Esophagus muscularis mucosa (tissue), 4 donors: Measurements from ENCODE around the gene PRKCE. TPM values are rescaled to one million over a fixed set of nuclear protein-coding genes. Genes with fewer than 3 reads are reported as not detected.
A peak's percentile ranks its signal among the peaks of the same experiment; 100 is the strongest.

Source experiments
- DNase-seq: peaks from one replicate; pipeline ENCODE4 v3.0.0-alpha.2; 2017; ENCODE audit errors: extremely low spot score
- H3K27ac ChIP-seq, 4 donors: fragments of 200-600 bp; sonication (generic); replicated peaks in 1 of 4; 1 replicate in 3 of 4; 2 replicates in 1 of 4; pipeline ENCODE4 v1.5.1; 2016 to 2019; ENCODE audit warnings: mild to moderate bottlenecking in 1 of 4
- H3K27me3 ChIP-seq, 4 donors: fragments of 200-600 bp; sonication (generic); one replicate each; pipeline versions ENCODE4 v1.5.1 to v1.6.0; 2016 to 2019
- H3K36me3 ChIP-seq, 4 donors: fragments of 200-600 bp; sonication (generic); one replicate each; pipeline ENCODE4 v1.5.1; 2016 to 2019
- H3K4me1 ChIP-seq, 4 donors: fragments of 200-600 bp; sonication (generic); one replicate each; pipeline ENCODE4 v1.5.1; 2016 to 2019
- H3K4me3 ChIP-seq, 4 donors: fragments of 200-600 bp; sonication (generic); 1 replicate in 2 of 4; 2 replicates in 2 of 4; pipeline ENCODE4 v1.5.1; 2016 to 2019; ENCODE audit warnings: mild to moderate bottlenecking in 4 of 4, moderate library complexity in 1 of 4
- H3K9me3 ChIP-seq, 4 donors: fragments of 200-600 bp; sonication (generic); 1 replicate in 3 of 4; 2 replicates in 1 of 4; pipeline ENCODE4 v1.5.1; 2016 to 2019
- EP300 ChIP-seq: sonication (generic); formaldehyde crosslinking; IDR thresholded peaks from one replicate; pipeline ENCODE4 v1.6.1; 2017; ENCODE audit warnings: antibody characterized with exemption
- POLR2A ChIP-seq: fragments of 450-650 bp; IDR thresholded peaks from one replicate; pipeline ENCODE4 v1.6.1; 2017; ENCODE audit warnings: antibody characterized with exemption, moderate library complexity, mild to moderate bottlenecking, low read depth
- POLR2AphosphoS5 ChIP-seq, 2 donors: sonication (generic); formaldehyde crosslinking; IDR thresholded peaks; one replicate each; pipeline ENCODE4 v1.6.1; 2017; ENCODE audit warnings: antibody characterized with exemption in 2 of 2
- WGBS: methylation state at CpG from one replicate; pipeline ENCODE4 v1.1.5; 2018; 5-methylcytosine and 5-hydroxymethylcytosine counted together
- intact Hi-C: fragments of 100-400 bp; cut with DNase I; formaldehyde crosslinking; loops from one replicate; pipeline ENCODE4 v1.15.1; 2023
- total RNA-seq, 4 donors: library from RNA; depleted of rRNA; stranded (reverse); fragments of >200 nt; gene quantifications; one replicate each; pipeline versions ENCODE4 v1.1.0 to v1.2.1, GENCODE V29; 2016
- TF ChIP-seq, protein P1 (sequence below), 3 experiments: fragments of 200-600 bp in 2 of 3; fragments of 450-650 bp in 1 of 3; sonication (generic) in 2 of 3; IDR thresholded peaks; one replicate each; pipeline ENCODE4 v1.5.1; 2017 to 2019; ENCODE audit warnings: antibody characterized with exemption in 3 of 3, mild to moderate bottlenecking in 2 of 3, moderate library complexity in 1 of 3

The PRKCE gene
- total RNA-seq, 4 donors from 2014 or later: 11.6 to 21.1 (median 13.0) TPM

DNA sequence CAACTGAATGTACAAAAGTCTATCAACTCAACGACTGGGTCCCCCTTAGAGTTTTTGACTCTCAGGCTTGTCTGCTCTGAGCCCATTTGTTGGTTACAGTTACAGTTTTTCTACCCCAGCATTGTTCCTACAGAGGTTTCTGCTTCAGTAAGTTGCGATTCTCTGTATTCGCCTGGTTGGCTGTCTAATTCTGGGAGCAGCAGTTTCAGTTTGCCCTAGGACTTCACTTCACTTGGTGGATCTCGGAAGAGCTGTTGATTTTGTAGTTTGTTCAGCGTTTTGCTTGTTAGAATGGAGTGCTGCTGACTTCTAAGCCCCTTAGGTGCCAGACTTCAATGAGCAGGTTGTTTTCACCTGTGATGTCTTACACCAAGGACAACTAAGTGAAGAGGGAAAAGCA, 349.2 kb downstream of the PRKCE start:
- Histone ChIP-seq H3K9me3 (no peaks in the 10 kb centered on the region), H3K27ac (no peak overlapping the region), H3K4me1 (peaks cover 18 to 38% (median 28%) of the 10 kb centered on the region in 4 donors), H3K27me3 (no peaks in the 10 kb centered on the region), H3K36me3 (peaks cover 0 to 14% (median 6%) of the 10 kb centered on the region in 4 donors), H3K4me3 (no peak overlapping the region)
- DNase-seq: no peak
- TF ChIP-seq, protein P1, sequence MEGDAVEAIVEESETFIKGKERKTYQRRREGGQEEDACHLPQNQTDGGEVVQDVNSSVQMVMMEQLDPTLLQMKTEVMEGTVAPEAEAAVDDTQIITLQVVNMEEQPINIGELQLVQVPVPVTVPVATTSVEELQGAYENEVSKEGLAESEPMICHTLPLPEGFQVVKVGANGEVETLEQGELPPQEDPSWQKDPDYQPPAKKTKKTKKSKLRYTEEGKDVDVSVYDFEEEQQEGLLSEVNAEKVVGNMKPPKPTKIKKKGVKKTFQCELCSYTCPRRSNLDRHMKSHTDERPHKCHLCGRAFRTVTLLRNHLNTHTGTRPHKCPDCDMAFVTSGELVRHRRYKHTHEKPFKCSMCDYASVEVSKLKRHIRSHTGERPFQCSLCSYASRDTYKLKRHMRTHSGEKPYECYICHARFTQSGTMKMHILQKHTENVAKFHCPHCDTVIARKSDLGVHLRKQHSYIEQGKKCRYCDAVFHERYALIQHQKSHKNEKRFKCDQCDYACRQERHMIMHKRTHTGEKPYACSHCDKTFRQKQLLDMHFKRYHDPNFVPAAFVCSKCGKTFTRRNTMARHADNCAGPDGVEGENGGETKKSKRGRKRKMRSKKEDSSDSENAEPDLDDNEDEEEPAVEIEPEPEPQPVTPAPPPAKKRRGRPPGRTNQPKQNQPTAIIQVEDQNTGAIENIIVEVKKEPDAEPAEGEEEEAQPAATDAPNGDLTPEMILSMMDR (IDR thresholded peaks at IDR 0.05): no peak
- TF ChIP-seq POLR2AphosphoS5 (IDR thresholded peaks at IDR 0.05) (no peak), EP300 (no peak), POLR2A (no peak)
- intact Hi-C loops: loop anchor here (10.0 kb wide), 1 partner anchor 644 kb away; no protein-coding TSS in a partner anchor
- WGBS: 91% methylated on average over 5 of the region's 5 CpGs

DNA sequence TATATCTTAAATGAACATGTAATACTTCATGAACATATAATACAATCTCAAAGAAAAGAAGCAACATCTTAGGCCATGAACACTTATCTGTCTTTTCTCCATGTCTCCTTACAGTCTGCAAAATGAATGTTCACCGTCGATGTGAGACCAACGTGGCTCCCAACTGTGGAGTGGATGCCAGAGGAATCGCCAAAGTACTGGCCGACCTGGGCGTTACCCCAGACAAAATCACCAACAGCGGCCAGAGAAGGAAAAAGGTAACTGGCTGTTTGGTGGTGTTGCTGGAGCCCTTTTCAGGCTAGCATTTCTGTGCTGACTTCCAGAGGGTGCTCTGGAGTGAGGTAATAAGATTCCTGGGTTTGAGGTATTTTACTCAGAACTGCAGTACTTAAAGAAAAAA, 349.8 kb downstream of the PRKCE start:
- DNase-seq: no peak
- 65% methylated on average over 7 of the region's 7 CpGs for WGBS
- no peak for TF ChIP-seq EP300
- TF ChIP-seq, protein P1 (IDR thresholded peaks at IDR 0.05): no peak
- no peak for TF ChIP-seq POLR2AphosphoS5 (IDR thresholded peaks at IDR 0.05)
- TF ChIP-seq POLR2A: no peak
- intact Hi-C loops: loop anchor here (10.0 kb wide), 1 partner anchor 644 kb away; no protein-coding TSS in a partner anchor
- Histone ChIP-seq H3K4me1 (peaks cover 18 to 38% (median 28%) of the 10 kb centered on the region in 4 donors), H3K4me3 (no peak overlapping the region), H3K27me3 (no peaks in the 10 kb centered on the region), H3K36me3 (peaks cover 0 to 21% (median 8%) of the 10 kb centered on the region in 4 donors), H3K27ac (peak overlapping the region; percentile 44 to 67 (median 60)), H3K9me3 (no peaks in the 10 kb centered on the region)

DNA sequence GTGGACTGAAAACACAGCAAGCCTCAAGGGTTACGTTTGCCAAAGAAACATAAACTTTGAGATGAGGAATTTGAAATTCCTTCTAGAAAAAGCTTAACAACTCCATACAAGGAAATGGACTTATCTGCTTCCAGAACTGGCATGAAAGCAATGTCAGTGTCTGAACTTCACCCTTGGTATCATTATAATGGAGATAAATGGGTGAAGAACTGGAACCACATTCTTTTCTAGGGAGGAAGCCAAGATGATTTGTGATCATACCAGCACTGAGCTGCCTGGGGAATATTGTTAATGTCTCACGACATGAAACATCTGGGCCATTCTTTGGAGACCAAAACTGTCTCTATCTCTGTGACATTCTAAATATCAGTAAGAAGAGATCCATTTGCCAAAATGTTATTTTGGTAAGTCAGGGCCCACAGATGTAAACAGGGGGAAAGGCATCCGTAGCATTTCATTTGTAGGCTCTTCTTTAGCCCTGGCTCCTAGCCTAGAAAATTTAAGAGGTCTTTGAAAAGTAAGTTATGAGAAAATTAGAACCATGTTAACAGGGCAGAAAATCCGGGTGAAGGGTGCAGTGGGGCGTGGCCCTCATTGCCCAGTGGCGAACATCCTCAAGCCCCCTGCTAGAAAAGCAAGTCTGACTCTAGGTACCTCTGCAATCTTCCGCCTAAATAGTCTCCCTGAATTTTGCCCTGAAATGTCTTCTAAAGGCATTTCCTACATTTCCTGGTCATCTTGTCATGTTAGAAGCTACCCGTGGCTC, 350.4 kb downstream of the PRKCE start:
- H3K4me1 ChIP-seq: peaks cover 18 to 38% (median 28%) of the 10 kb centered on the region in 4 donors
- peak; percentile 87 for DNase-seq
- H3K9me3 ChIP-seq: no peaks in the 10 kb centered on the region
- intact Hi-C loops: loop anchor here (10.0 kb wide), 1 partner anchor 643 kb away; no protein-coding TSS in a partner anchor
- no peaks in the 10 kb centered on the region for H3K27me3 ChIP-seq
- H3K27ac ChIP-seq: peak overlapping the region; percentile 44 to 67 (median 60)
- peaks cover 0 to 27% (median 12%) of the 10 kb centered on the region in 4 donors for H3K36me3 ChIP-seq
- H3K4me3 ChIP-seq: no peak overlapping the region
- no peak for TF ChIP-seq POLR2A
- peak in 1 of 2 donors; percentile 53 for TF ChIP-seq POLR2AphosphoS5 (IDR thresholded peaks at IDR 0.05)
- WGBS: 48% methylated on average over 8 of the region's 8 CpGs

DNA sequence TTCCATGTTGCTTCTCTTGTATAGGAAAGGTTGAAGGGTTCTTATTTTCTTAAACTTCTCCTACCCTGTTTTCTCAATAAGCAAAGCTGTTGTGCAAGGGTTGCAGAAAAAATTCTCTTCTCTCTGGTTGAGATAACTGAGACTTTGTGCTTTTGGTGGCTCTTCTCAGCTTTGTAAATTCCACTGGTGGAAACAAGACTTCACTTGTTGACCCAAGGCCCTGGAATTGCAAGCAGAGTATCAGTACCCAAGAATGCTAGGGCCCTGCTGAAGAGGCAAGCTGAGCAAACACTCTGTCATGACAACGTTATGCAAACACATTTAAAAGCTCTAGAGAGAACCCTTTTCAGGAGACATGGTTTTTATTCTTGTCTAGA, 351.0 kb downstream of the PRKCE start:
- Histone ChIP-seq H3K36me3 (peaks cover 0 to 33% (median 18%) of the 10 kb centered on the region in 4 donors), H3K27me3 (no peaks in the 10 kb centered on the region), H3K27ac (peak overlapping the region; percentile 44 to 67 (median 60)), H3K4me1 (peaks cover 18 to 38% (median 28%) of the 10 kb centered on the region in 4 donors), H3K9me3 (no peaks in the 10 kb centered on the region), H3K4me3 (no peak overlapping the region)
- no peak for TF ChIP-seq POLR2AphosphoS5 (IDR thresholded peaks at IDR 0.05)
- intact Hi-C loops: loop anchor here (10.0 kb wide), 1 partner anchor 642 kb away; no protein-coding TSS in a partner anchor
- peak; percentile 55 for DNase-seq
- 46% methylated on average over 1 of the region's 1 CpG for WGBS

DNA sequence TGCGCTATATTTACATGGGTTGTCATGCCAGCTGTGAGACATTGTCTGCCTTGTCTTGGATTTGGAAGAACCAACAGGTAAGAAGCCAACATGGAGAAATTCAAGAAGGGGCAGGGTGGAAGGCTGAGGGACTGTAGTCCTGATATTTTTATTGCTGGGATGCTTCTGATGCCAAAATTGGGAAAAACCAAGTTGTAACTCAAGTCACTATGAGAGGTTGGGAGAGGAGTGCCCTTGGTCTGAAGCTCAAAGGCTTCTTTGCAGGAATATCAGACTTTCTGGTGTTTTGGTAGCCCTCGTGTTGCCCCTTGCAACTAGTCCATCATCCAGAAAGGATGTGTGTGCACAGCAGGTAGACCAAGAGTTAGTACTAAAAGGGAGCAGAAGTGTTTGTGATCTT, 351.5 kb downstream of the PRKCE start:
- Histone ChIP-seq H3K4me1 (peaks cover 18 to 38% (median 28%) of the 10 kb centered on the region in 4 donors), H3K9me3 (no peaks in the 10 kb centered on the region), H3K4me3 (no peak overlapping the region), H3K27ac (peak overlapping the region in 2 of 4 donors; percentile 65 to 67), H3K27me3 (no peaks in the 10 kb centered on the region), H3K36me3 (peaks cover 0 to 37% (median 21%) of the 10 kb centered on the region in 4 donors)
- no peak for TF ChIP-seq POLR2AphosphoS5 (IDR thresholded peaks at IDR 0.05)
- no peak for TF ChIP-seq POLR2A
- TF ChIP-seq EP300: no peak
- TF ChIP-seq, protein P1 (IDR thresholded peaks at IDR 0.05): no peak
- WGBS: 91% methylated on average over 2 of the region's 2 CpGs
- DNase-seq: peak; percentile 78
- intact Hi-C loops: loop anchor here (10.0 kb wide), 1 partner anchor 642 kb away; no protein-coding TSS in a partner anchor
